RWPE2 (cell line): Measurements from ENCODE around the gene FAM81B.
"Not testable (repeated sequence)": the region's sequence is repeated elsewhere in the genome, so short reads cannot be mapped to it uniquely, and the experiment has no call there.

Experiments used
- ATAC-seq: fragments of 200-7000 bp; cut with Tn5 transposase; 3 replicates; pipeline ENCODE4 v1.9.1; 2021; ENCODE audit warnings: low read depth
- DNase-seq: peaks from one replicate; pipeline ENCODE4 v3.0.0-alpha.2; 2020; ENCODE audit warnings: low spot score
- H3K27ac ChIP-seq: fragments of 450-650 bp; 2 replicates; pipeline ENCODE4 v1.5.1; 2017; ENCODE audit warnings: mild to moderate bottlenecking; ENCODE audit not compliant: poor library complexity, severe bottlenecking
- H3K27me3 ChIP-seq: fragments of 250-450 bp; sonication (Bioruptor Pico); 2 replicates; pipeline ENCODE4 v1.5.1; 2021; ENCODE audit warnings: mild to moderate bottlenecking, moderate library complexity; ENCODE audit not compliant: insufficient read depth, poor library complexity, severe bottlenecking
- H3K36me3 ChIP-seq: fragments of 250-450 bp; sonication (Bioruptor Pico); 2 replicates; pipeline ENCODE4 v1.5.1; 2020; ENCODE audit warnings: low read depth, mild to moderate bottlenecking, moderate library complexity
- H3K4me1 ChIP-seq: fragments of 250-450 bp; sonication (Bioruptor Pico); 2 replicates; pipeline ENCODE4 v1.5.1; 2021; ENCODE audit warnings: mild to moderate bottlenecking, moderate library complexity; ENCODE audit not compliant: insufficient read depth, poor library complexity, severe bottlenecking
- H3K4me3 ChIP-seq: fragments of 250-450 bp; sonication (Bioruptor Pico); 2 replicates; pipeline ENCODE4 v1.5.1; 2021; ENCODE audit warnings: mild to moderate bottlenecking, moderate library complexity; ENCODE audit not compliant: severe bottlenecking
- H3K9me3 ChIP-seq: fragments of 250-450 bp; sonication (Bioruptor Pico); 2 replicates; pipeline ENCODE4 v1.5.1; 2021; ENCODE audit warnings: mild to moderate bottlenecking, moderate library complexity; ENCODE audit not compliant: severe bottlenecking
- CTCF ChIP-seq: fragments of 450-650 bp; IDR thresholded peaks from one replicate; pipeline ENCODE4 v1.5.1; 2017; ENCODE audit warnings: mild to moderate bottlenecking, moderate library complexity; ENCODE audit not compliant: poor library complexity, severe bottlenecking

Gene FAM81B

GRCh38 chr5:95358320-95358719 lies 32.8 kb upstream of the FAM81B start:
- ATAC-seq, result no peak
- Histone ChIP-seq H3K27ac (no peak overlapping the region), H3K4me3 (no peak overlapping the region), H3K4me1 (no peaks in the 10 kb centered on the region), H3K36me3 (no peaks in the 10 kb centered on the region), H3K9me3 (no peaks in the 10 kb centered on the region), H3K27me3 (no peaks in the 10 kb centered on the region)
- no peak for TF ChIP-seq CTCF
- no peak for DNase-seq

GRCh38 chr5:95358848-95359247 lies 32.3 kb upstream of the FAM81B start:
- Histone ChIP-seq H3K9me3 (no peaks in the 10 kb centered on the region), H3K4me3 (no peak overlapping the region), H3K36me3 (no peaks in the 10 kb centered on the region), H3K4me1 (no peaks in the 10 kb centered on the region), H3K27ac (no peak overlapping the region), H3K27me3 (peaks cover 2% of the 10 kb centered on the region)
- DNase-seq, result no peak
- ATAC-seq, result no peak
- no peak for TF ChIP-seq CTCF

- not testable (repeated sequence) for H3K27ac ChIP-seq, ATAC-seq, H3K4me3 ChIP-seq, H3K27me3 ChIP-seq, H3K4me1 ChIP-seq, DNase-seq, H3K36me3 ChIP-seq, H3K9me3 ChIP-seq
Observed at GRCh38 chr5:95360667-95361066, 30.5 kb upstream of the FAM81B start.

DNA sequence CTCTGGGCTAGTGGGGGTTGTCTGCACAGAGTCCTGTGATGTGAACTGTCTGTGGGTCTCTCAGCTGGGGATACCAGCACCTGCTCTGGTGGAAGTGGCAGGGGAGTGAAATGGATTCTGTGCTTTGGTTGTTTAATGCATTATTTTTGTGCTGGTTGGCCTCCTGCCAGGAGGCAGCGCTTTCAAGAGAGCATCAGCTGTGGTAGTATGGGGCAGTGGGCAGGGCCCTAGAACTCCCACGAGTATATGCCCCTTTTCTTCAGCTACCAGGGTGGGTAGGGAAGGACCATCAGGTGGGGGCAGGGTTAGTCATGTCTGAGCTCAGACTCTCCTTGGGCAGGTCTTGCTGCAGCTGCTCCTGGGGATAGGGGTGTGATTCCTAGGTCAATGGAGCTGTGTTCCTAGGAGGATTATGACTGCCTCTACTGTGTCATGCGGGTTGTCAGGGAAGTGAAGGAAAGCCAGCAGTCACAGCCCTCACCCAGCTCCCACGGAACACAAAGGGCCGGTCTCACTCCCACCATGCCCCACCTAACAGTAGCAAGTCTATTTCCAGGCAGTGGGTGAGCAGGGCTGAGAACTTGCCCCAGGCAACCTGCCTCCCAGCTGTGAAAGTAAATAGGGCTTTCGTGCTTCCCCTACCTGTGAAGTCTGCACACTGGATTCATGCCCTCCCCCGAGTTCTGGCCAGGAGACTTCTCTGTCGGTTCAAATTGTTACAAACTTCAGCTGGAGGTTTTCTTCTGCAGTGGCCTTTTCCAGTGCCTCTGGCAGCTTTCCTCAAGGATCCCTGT lies 25.7 kb upstream of the FAM81B start:
- no peaks in the 10 kb centered on the region for H3K36me3 ChIP-seq
- ATAC-seq (no peak), DNase-seq (no peak)
- no peak overlapping the region for H3K27ac ChIP-seq
- no peak for TF ChIP-seq CTCF
- no peaks in the 10 kb centered on the region for H3K4me1 ChIP-seq
- peaks cover 3% of the 10 kb centered on the region for H3K27me3 ChIP-seq
- H3K9me3 ChIP-seq, result no peaks in the 10 kb centered on the region
- H3K4me3 ChIP-seq, result no peak overlapping the region

- ATAC-seq (no peak), DNase-seq (no peak)
- no peak overlapping the region for H3K4me3 ChIP-seq
- no peaks in the 10 kb centered on the region for H3K36me3 ChIP-seq
- no peak overlapping the region for H3K27ac ChIP-seq
- H3K9me3 ChIP-seq, result no peaks in the 10 kb centered on the region
- no peaks in the 10 kb centered on the region for H3K4me1 ChIP-seq
- H3K27me3 ChIP-seq, result no peaks in the 10 kb centered on the region
- no peak for TF ChIP-seq CTCF
Observed at GRCh38 chr5:95369782-95370181, 21.4 kb upstream of the FAM81B start.
